Esophagus squamous epithelium (tissue), 4 donors: ENCODE data around the gene SDK2.

Source experiments
- CTCF ChIP-seq, 6 experiments: fragments of 450-650 bp in 4 of 6; fragments of 200-600 bp in 2 of 6; sonication (generic) in 2 of 6; IDR thresholded peaks; one replicate each; pipeline ENCODE4 v1.5.1; 2016 to 2019; ENCODE audit warnings: antibody characterized with exemption in 6 of 6, mild to moderate bottlenecking in 4 of 6, moderate library complexity in 4 of 6
- POLR2A ChIP-seq, 4 donors: fragments of 450-650 bp; IDR thresholded peaks; one replicate each; pipeline ENCODE4 v1.6.1; 2017; ENCODE audit warnings: antibody characterized with exemption in 4 of 4, mild to moderate bottlenecking in 4 of 4, moderate library complexity in 3 of 4

- no peak for TF ChIP-seq CTCF (IDR thresholded peaks at IDR 0.05)
- TF ChIP-seq POLR2A (IDR thresholded peaks at IDR 0.05) = no peak
Measured at GRCh38 chr17:73622381-73622780, 21.9 kb downstream of the SDK2 start.
